Neural progenitor cell (in vitro differentiated cells): Measurements from ENCODE around the gene LPAR4. TPM values are rescaled to one million over a fixed set of nuclear protein-coding genes. Genes with fewer than 3 reads are reported as not detected.

Experiments used
- DNase-seq: peaks from one replicate; pipeline ENCODE4 v3.0.0-alpha.2; 2016; ENCODE audit warnings: low spot score
- H2AFZ ChIP-seq: fragments of 200-600 bp; sonication (generic); replicated peaks from 2 replicates; pipeline ENCODE4 v1.6.1; 2016; ENCODE audit warnings: antibody characterized with exemption
- H3F3A ChIP-seq: fragments of 200-600 bp; sonication (generic); 2 replicates; pipeline ENCODE4 v1.6.1; 2016; ENCODE audit warnings: antibody characterized with exemption, low read depth
- H3K27ac ChIP-seq: fragments of 200-600 bp; sonication (generic); 2 replicates; pipeline ENCODE4 v1.5.1; 2016; ENCODE audit warnings: mild to moderate bottlenecking
- H3K27me3 ChIP-seq: fragments of 200-600 bp; sonication (generic); 2 replicates; pipeline ENCODE4 v1.6.1; 2016; ENCODE audit warnings: mild to moderate bottlenecking, moderate library complexity
- H3K36me3 ChIP-seq: fragments of 200-600 bp; sonication (generic); 2 replicates; pipeline ENCODE4 v1.5.1; 2016
- H3K4me1 ChIP-seq: fragments of 200-600 bp; sonication (generic); 2 replicates; pipeline ENCODE4 v1.6.1; 2016; ENCODE audit warnings: mixed run types
- H3K4me2 ChIP-seq: fragments of 200-600 bp; sonication (generic); 2 replicates; pipeline ENCODE4 v1.6.1; 2016
- H3K4me3 ChIP-seq: fragments of 200-600 bp; sonication (generic); 2 replicates; pipeline ENCODE4 v1.5.1; 2016
- H3K79me2 ChIP-seq: fragments of 200-600 bp; sonication (generic); 2 replicates; pipeline ENCODE4 v1.6.1; 2016; ENCODE audit warnings: low read depth
- H3K9ac ChIP-seq: fragments of 200-600 bp; sonication (generic); 2 replicates; pipeline ENCODE4 v1.6.1; 2016
- H3K9me3 ChIP-seq: fragments of 200-600 bp; sonication (generic); 2 replicates; pipeline ENCODE4 v1.5.1; 2016; ENCODE audit warnings: low read depth
- H4K20me1 ChIP-seq: fragments of 200-600 bp; sonication (generic); 2 replicates; pipeline ENCODE4 v1.6.1; 2016; ENCODE audit warnings: low read depth
- H3K27ac Mint-ChIP-seq: 3 replicates; pipeline ENCODE4 v1.8.0; 2021; ENCODE audit warnings: mixed read lengths
- H3K27me3 Mint-ChIP-seq: 2 replicates; pipeline ENCODE4 v1.8.0; 2022; ENCODE audit warnings: low read depth, mild to moderate bottlenecking, inconsistent platforms, moderate library complexity, mixed read lengths; ENCODE audit not compliant: insufficient read depth
- H3K36me3 Mint-ChIP-seq: 3 replicates; pipeline ENCODE4 v1.8.0; 2021; ENCODE audit warnings: mixed read lengths
- H3K4me1 Mint-ChIP-seq: 3 replicates; pipeline ENCODE4 v1.8.0; 2021; ENCODE audit warnings: mixed read lengths
- H3K4me3 Mint-ChIP-seq: 3 replicates; pipeline ENCODE4 v1.8.0; 2021; ENCODE audit warnings: mild to moderate bottlenecking, moderate library complexity, mixed read lengths
- H3K9me3 Mint-ChIP-seq: 3 replicates; pipeline ENCODE4 v1.8.0; 2020; ENCODE audit warnings: mixed read lengths
- EZH2 ChIP-seq: fragments of 200-600 bp; sonication (generic); IDR thresholded peaks from 2 replicates; pipeline ENCODE4 v1.6.1; 2017; ENCODE audit warnings: antibody characterized with exemption, mild to moderate bottlenecking, moderate library complexity
- EZH2phosphoT487 ChIP-seq: fragments of 200-600 bp; sonication (generic); IDR thresholded peaks from 2 replicates; pipeline ENCODE4 v1.6.1; 2017; ENCODE audit warnings: antibody characterized with exemption
- total RNA-seq: library from RNA; depleted of rRNA; stranded (reverse); fragments of >200 nt; gene quantifications from 2 replicates; pipeline ENCODE4 v1.2.3, GENCODE V29; 2015; ENCODE audit warnings: low replicate concordance
- TF ChIP-seq, protein P1 (sequence below): fragments of 200-600 bp; sonication (generic); IDR thresholded peaks from 2 replicates; pipeline ENCODE4 v1.5.1; 2017; ENCODE audit warnings: antibody characterized with exemption, mild to moderate bottlenecking

The LPAR4 gene, protein sequence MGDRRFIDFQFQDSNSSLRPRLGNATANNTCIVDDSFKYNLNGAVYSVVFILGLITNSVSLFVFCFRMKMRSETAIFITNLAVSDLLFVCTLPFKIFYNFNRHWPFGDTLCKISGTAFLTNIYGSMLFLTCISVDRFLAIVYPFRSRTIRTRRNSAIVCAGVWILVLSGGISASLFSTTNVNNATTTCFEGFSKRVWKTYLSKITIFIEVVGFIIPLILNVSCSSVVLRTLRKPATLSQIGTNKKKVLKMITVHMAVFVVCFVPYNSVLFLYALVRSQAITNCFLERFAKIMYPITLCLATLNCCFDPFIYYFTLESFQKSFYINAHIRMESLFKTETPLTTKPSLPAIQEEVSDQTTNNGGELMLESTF
- 49.1 and 63.6 TPM in 2 replicates for total RNA-seq

DNA sequence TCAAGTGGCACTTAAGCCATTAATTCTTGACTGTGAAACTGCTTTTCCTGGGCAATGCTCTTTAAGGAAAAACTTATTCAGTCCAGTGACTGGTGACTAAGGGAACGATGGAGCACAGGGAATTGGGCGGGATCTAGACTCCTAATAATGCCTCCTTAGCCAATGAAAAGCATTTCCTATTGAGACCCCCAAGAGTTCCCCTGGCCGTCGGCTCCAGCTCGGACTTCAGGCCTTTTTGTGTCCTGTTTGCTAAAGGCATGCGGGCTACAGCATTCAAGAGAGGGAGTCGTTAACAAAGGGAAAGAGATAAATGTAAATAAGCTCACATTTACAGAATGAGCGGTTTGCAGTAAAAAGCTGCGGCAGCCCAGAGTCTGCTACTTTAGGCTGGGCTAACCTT is at the start of gene LPAR4:
Gene LPAR4 (plus strand): TSS at position 232 of the 400 bp plus-strand sequence. CDS start 7,150 bp downstream, outside the sequence.
- peaks cover 47% of the 10 kb centered on the region for H3K79me2 ChIP-seq
- Mint-ChIP-seq H3K4me3 (peak within 1 kb of the TSS; percentile 90), H3K36me3 (no peaks in the 10 kb centered on the region), H3K9me3 (no peaks in the 10 kb centered on the region), H3K4me1 (peaks cover 28% of the 10 kb centered on the region), H3K27ac (peak within 1 kb of the TSS; percentile 95), H3K27me3 (peaks cover 4% of the 10 kb centered on the region)
- peak within 1 kb of the TSS; percentile 80 for H3K4me2 ChIP-seq
- TF ChIP-seq, protein P1, sequence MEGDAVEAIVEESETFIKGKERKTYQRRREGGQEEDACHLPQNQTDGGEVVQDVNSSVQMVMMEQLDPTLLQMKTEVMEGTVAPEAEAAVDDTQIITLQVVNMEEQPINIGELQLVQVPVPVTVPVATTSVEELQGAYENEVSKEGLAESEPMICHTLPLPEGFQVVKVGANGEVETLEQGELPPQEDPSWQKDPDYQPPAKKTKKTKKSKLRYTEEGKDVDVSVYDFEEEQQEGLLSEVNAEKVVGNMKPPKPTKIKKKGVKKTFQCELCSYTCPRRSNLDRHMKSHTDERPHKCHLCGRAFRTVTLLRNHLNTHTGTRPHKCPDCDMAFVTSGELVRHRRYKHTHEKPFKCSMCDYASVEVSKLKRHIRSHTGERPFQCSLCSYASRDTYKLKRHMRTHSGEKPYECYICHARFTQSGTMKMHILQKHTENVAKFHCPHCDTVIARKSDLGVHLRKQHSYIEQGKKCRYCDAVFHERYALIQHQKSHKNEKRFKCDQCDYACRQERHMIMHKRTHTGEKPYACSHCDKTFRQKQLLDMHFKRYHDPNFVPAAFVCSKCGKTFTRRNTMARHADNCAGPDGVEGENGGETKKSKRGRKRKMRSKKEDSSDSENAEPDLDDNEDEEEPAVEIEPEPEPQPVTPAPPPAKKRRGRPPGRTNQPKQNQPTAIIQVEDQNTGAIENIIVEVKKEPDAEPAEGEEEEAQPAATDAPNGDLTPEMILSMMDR: no peak
- TF ChIP-seq EZH2 (no peak), EZH2phosphoT487 (no peak)
- H3K9ac ChIP-seq: no peak within 1 kb of the TSS
- peaks cover 36% of the 10 kb centered on the region for H3F3A ChIP-seq
- H3K27ac ChIP-seq: peak within 1 kb of the TSS; percentile 87
- peaks cover 37% of the 10 kb centered on the region for H3K4me1 ChIP-seq
- peak within 1 kb of the TSS; percentile 49 for H3K4me3 ChIP-seq
- peaks cover 5% of the 10 kb centered on the region for H3K9me3 ChIP-seq
- H3K36me3 ChIP-seq: no peaks in the 10 kb centered on the region
- H4K20me1 ChIP-seq: no peaks in the 10 kb centered on the region
- no peaks in the 10 kb centered on the region for H3K27me3 ChIP-seq
- DNase-seq: peak; percentile 88
- no peak within 1 kb of the TSS for H2AFZ ChIP-seq

DNA sequence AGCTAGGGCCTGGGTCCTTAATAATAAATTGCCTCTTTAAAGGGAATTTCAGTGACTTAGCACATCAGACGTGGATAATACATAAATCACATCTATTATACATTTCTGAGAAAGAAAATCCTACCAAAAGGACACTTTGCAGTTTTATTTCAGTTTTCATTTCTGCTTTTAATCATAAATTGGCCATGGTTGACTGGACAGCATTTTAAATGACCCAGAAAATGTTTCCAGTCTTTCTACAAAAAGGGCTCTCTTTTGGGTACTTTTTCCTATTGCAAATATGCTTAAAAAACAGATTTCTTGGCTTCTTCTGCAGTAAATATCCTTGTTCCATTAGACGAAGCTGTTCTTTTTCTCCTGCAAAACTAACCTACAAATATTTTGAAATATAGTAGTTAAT is 41.4 kb upstream of the LPAR4 start:
- Histone ChIP-seq H3K27me3 (no peaks in the 10 kb centered on the region), H4K20me1 (no peaks in the 10 kb centered on the region), H3F3A (no peaks in the 10 kb centered on the region), H3K9me3 (peaks cover 4% of the 10 kb centered on the region), H3K4me1 (no peaks in the 10 kb centered on the region), H3K9ac (no peak overlapping the region), H3K4me3 (no peak overlapping the region), H3K4me2 (no peak overlapping the region), H3K36me3 (no peaks in the 10 kb centered on the region), H2AFZ (no peak overlapping the region), H3K79me2 (no peaks in the 10 kb centered on the region), H3K27ac (no peak overlapping the region)
- no peaks in the 10 kb centered on the region for H3K9me3 Mint-ChIP-seq
- no peak overlapping the region for H3K27ac Mint-ChIP-seq
- TF ChIP-seq EZH2 (no peak), EZH2phosphoT487 (no peak)
- TF ChIP-seq, protein P1: no peak
- H3K4me1 Mint-ChIP-seq: no peaks in the 10 kb centered on the region
- no peak overlapping the region for H3K4me3 Mint-ChIP-seq
- no peaks in the 10 kb centered on the region for H3K36me3 Mint-ChIP-seq
- no peak for DNase-seq
- H3K27me3 Mint-ChIP-seq: no peaks in the 10 kb centered on the region

DNA sequence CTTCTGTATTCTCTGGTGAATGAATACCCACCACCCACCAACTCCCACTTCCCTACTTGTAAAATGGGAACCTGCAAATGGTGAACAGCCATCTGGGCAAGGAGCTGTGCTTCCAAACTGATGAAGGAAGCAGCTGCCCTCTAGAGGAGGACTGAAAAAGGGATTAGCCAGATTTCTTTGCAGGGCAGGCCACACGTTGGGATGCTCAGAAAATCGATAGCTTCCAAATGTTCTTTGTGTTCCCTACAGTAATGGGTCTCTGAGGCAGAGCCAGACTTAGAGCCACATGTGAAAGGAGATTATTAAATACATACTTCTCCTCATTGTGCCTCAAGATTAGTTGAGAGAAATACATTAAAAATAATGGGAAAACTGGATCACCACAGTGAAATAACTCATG is 39.3 kb upstream of the LPAR4 start:
- peak; percentile 48 for DNase-seq

More for the DNA sequence above, 39.3 kb upstream of the LPAR4 start:
- Histone ChIP-seq H2AFZ (peak overlapping the region; percentile 29), H4K20me1 (no peaks in the 10 kb centered on the region), H3K27me3 (no peaks in the 10 kb centered on the region), H3F3A (no peaks in the 10 kb centered on the region), H3K9ac (no peak overlapping the region), H3K4me2 (no peak overlapping the region), H3K9me3 (peaks cover 4% of the 10 kb centered on the region), H3K79me2 (no peaks in the 10 kb centered on the region), H3K27ac (no peak overlapping the region), H3K4me1 (no peaks in the 10 kb centered on the region), H3K36me3 (no peaks in the 10 kb centered on the region), H3K4me3 (no peak overlapping the region)
- TF ChIP-seq EZH2phosphoT487 (no peak), EZH2 (no peak)
- TF ChIP-seq, protein P1: peak; percentile 50
- Mint-ChIP-seq H3K27me3 (no peaks in the 10 kb centered on the region), H3K4me3 (no peak overlapping the region), H3K27ac (no peak overlapping the region), H3K36me3 (no peaks in the 10 kb centered on the region), H3K9me3 (no peaks in the 10 kb centered on the region), H3K4me1 (peaks cover 7% of the 10 kb centered on the region)
